GM15510 (cell line): ENCODE measurements around the gene DDX54.
A peak's percentile ranks its signal among the peaks of the same experiment; 100 is the strongest.

Experiments
- POLR2A ChIP-seq: IDR thresholded peaks from 3 replicates; pipeline ENCODE4 v1.6.1; 2011; ENCODE audit warnings: borderline replicate concordance; ENCODE audit not compliant: insufficient read length; ENCODE audit errors: extremely low read depth

Gene DDX54

DNA sequence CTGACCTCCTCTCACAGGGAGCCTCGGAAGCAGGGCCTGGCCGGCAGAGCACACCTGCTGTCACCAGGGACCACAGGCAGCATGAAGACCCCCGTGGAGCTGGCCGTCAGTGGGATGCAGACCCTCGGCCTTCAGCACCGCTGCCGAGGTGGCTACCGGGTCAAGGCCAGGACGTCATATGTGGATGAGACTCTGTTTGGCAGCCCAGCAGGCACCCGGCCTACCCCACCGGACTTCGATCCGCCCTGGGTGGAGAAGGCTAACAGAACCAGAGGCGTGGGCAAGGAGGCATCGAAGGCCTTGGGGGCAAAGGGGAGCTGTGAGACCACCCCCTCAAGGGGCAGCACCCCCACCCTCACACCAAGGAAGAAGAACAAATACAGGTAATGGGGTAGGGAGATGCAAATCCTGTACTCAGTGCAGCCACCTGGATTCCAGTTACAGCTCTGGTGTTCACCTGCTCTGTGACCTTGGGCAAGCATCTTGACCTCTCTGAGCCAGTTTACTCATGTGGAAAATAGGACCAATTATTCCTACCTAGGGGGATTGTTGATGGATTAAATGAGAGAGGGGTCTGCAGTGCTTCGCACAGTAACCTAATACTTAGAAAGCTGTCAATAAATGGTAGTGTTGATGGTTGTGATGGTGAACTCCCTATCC lies 1.5 kb upstream of the DDX54 start:
- TF ChIP-seq POLR2A, result no peak

DNA sequence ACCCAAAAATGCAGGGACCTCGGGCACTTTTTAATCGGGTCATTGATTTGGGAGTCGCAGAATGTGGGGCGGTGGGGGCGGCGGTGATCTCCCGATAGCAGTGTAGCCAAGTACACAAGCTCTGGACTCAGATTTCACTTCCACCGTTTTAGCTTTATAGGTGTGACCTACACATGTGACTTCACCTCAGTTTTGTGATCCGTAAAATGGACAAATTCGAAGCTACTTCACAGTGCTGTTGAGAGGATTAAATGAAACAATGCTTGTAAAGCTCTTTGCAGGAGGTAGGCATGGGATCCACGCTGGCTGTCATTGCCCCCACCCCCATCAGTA lies 721 bp upstream of the DDX54 start:
- no peak for TF ChIP-seq POLR2A

DNA sequence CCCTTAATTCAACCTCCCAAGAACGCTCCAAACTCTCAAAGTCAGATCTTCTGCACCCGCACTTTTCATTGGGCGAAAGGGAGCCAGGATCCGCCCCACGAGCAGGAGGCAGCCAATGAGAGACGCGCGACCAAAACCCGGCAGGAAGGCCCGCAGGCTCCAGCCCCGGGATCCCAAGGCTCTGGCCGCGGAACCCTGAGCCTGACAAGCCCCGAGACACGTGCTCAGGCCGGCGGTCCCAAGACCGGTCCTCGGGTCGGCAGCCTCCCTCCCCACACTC lies 438 bp downstream of the DDX54 start:
- peak; percentile 2 for TF ChIP-seq POLR2A

DNA sequence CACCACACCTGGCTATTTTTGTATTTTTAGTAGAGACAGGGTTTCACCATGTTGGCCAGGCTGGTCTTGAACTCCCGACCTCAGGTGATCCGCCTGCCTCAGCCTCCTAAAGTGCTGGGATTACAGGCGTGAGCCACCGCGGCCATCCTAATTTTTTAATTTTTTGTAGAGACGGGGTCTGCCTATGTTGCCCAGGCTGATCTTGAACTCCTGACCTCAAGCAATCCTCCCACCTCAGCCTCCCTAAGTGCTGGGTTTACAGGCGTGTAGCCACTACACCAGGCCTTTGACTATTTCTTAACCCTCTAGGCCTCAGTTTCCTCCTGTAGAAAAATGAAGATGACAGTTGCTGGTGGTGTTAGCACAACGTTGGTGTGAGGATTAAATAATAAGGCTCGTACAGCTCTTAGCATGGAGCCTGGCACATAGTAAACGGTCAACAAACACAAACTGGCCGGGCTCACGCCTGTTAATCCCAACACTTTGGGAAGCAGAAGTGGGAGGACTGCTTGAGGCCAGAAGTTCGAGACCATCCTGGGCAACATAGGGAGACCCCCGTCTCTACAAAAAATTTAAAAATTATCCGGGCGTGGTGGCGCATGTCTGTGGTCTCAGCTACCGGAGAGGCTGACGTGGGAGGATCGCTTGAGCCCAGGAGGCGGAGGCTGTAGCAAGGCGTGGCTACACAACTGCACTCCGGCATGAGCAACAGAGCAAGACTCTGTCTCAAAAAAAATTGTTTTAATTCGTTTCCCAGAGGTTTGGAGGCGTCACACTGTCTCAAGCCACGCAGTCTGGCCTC lies 979 bp downstream of the DDX54 start:
- TF ChIP-seq POLR2A, result no peak

DNA sequence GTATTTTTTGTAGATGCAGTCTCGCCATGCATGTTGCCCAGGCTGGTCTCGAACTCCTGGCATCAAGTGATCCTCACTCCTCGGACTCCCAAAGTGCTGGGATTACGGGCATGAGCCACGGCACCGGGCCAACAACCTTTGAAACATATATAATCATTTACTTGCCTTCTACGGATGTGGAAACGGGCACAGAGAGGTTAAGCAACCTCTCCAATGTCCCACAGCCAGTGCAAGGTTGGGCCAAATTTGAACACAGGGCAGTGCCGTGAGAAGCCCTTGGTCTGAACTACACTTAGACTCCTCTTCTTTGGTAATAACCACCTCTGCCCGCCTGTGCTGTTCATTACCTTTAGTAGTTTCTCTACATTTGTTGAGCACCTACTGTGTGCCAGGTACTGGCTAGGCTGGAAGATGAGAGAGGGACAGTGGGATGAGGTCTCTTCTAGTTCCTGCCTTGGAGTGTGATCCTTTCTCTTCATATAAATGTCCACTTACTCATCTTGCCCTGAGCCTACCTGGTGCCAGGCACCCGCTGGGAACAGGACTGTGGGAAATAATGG lies 2.2 kb downstream of the DDX54 start:
- no peak for TF ChIP-seq POLR2A

DNA sequence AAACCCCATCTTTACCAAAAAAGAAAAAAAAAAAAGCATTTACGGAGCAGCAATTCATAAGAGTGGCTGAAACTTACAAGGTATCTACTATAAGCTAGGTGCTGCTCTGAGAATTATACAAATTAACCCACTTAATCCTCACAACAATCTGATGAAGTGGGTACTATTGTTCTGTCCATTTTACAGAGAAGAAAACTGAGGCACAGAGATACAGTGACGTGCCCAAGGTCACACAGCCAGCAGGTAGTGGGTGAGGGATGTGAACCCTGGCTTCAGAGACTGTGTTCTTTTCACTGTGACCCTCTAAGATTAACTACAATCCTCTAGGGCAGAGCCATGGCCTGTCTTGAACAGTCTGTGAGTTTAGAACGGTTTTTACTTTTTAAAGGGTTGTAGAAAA lies 3.3 kb downstream of the DDX54 start:
- TF ChIP-seq POLR2A, result no peak

DNA sequence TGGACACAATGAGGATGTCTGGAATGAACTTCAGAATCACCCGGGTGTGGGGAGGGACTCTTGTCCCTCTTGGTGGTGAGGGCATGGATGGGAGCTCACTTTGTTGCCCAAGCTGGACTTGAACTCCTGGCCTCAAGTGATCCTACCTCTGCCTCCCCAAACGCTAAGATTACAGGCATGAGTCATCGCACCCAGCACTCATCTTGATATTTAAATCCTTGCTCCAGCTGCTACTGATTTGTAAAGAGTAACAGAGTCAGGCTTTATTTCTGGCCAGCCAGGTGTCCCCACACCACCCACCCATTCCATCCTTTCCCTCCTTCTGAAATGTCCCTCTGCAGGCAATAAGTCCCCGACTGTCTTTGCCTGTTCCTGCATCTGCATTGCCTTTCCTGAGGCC lies 4.9 kb downstream of the DDX54 start:
- TF ChIP-seq POLR2A, result no peak

DNA sequence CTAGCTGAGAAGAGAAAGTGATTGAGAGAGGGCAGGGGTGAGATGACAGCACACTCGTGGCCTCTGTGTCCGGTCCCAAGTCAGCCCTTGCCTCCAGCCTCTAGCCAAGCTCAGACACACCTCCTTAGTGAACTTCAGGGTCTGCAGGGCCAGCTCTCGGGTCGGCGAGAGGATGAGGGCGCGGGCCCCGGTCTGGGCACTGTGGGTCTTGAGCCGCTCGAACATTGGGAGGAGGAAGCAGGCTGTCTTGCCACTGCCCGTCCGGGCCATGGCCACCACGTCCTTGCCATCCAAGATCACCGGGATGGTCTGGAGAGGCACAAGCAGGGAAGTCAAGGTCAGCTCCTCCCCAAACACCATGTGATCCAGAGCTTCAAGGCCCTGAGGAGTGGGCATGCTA lies 6.3 kb downstream of the DDX54 start:
- no peak for TF ChIP-seq POLR2A

DNA sequence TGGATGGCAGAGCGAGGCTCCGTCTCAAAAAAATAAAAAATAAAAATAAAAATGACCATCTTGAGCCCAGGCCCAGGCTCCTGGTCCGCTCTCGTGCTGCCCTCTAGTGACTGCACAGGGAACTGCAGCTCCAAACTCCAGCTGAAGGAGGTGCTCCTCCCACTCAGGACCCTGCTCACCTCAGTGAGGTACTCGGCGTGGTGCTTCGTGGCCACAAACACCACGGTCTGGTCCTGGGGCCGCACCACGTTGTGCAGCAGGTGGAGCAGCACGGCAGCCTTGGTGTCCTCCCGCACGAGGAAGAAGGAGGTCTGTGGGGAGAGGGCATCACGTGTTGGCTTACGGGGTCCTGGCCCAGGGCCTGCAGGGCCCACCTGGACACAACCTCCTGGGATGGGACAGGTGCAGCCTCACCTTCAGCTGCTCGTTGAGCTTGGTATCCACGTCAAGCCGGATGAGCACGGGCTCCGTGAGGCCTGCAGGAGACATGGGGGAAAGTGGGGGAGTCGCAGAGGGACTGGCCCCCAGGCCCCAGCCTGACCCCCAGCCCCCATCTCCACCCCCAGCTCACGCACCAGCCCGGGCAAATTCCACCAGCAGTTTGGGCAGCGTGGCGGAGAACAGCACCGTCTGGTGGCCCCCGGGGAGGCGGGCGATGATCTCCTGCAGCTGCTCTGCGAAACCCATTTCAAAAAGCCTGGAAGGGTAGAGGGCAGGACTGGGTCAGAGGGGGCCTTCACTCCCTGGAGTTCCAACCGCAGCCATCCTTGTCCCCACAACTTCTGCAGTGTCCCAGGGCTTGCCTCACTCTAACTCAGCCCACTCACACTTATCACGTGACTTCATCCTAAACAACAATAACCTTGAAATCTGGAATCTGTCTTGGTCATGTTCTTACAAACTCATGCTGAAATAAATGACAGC lies 10.6 kb downstream of the DDX54 start:
- no peak for TF ChIP-seq POLR2A

DNA sequence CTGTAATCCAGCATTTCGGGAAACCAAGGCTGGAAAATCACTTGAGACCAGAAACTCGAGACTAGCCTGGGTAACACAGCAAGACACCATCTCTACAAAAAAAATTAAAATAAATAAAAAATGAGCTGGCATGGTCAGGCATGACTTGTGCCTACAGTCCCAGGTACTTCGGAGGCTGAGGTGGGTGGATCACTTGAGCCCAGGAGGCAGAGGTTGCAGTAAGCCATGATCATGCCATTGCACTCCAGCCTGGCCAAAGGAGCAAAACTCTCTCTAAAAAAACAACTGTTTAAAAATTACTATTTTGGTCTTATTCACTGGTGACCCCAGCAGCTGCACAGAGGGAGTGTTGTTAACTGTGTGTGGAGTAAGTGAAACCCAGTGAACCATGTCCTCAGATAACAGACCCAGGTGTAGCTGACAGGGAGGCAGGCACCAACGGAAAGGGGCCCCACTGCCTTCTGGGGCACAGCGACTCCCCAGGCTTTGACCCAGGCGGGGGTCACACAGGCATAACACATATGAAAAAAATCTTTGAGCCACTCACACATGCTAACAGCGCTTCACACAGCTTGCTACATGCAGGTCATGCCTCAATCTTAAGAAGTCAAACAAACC lies 12.1 kb downstream of the DDX54 start:
- TF ChIP-seq POLR2A, result no peak

DNA sequence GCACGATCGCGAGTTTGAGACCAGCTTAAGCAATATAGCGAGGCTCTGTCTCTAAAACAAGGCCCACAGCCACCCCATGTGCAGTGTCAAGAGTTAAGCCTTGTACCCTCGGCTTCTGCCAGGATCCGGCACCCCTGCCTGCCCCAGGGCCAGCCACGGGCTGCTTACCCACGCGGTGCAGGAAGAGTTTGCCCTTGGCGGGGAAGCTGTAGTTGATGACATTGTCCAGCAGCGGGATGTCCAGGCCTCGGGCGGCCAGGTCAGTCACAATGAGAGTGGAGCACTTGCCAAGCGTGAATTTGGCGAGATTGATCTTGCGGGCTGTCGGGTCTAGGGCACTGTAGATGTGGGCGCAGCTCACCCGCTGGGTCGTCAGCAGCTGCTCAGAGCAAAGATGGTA lies 13.1 kb downstream of the DDX54 start:
- TF ChIP-seq POLR2A, result no peak

DNA sequence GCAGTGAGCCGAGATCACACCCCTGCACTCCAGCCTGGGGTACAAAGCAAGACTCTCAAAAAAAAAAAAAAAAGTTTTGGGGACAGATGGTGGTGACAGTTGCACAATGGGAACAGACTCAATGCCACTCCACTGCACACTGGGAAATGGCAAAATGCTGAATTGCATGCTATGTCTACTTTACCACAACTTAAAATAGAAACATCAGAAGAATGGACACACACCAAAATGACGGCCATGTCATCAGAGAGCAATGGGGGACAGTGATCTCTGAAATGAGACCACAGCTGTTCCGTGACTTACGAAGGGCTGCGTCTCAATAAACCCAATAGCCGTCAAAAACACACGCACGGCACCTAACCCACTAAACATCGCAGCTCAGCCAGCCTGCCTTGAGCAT lies 13.7 kb downstream of the DDX54 start:
- TF ChIP-seq POLR2A, result no peak

DNA sequence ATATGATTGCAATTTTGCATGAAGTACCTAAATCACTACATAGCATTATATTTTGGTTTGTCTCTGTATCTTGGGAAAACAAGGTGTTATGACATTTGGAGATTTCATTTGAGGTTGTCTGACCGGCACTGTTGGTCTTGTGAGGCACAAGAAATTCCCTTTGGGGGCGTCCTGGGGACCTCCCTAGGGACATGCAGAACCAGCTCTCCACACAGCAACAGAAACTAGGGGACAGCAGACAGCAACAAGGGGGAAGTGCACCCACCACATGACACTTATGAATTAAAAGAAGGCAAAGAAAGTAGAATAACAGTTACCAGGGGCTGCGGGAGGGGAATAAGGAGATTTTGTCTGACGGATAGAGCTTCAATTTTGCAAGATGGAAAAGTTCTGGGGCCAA lies 14.4 kb downstream of the DDX54 start:
- no peak for TF ChIP-seq POLR2A

DNA sequence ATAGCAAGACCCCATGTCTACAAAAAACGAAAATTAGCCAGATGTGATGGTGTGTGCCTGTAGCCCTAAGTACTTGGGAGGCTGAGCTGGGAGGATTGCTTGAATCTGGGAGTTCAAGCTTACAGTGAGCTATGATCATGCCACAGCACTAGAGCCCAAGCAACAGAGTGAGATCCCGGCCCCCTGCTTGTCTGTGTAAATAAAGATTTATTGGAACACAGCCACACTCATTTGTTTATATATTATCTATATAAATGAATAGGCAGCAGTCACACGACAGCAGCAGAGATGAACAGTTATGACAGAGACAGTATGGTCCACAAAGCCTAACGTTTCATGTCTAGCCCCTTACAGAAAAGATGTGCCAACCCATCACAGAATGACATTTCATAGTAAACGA lies 14.8 kb downstream of the DDX54 start:
- no peak for TF ChIP-seq POLR2A

DNA sequence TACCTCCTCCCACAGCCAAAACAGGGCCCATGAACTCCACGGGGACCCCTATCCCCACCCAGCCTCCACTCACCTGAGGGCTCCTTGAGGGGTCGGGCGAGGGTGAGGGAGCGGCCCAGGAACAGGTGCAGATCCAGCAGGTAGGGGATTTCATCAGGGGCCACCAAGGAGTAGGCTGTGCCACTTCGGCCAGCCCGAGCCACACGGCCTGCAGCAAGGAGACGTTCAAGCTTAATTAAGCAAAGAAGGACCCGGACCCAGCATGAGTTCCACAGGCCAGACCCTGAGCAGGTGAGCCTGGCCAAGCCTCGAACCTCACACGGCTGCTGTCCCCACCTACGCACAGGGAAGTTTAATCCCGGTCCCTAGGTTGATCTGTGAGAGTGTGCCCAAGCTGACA lies 15.6 kb downstream of the DDX54 start:
- TF ChIP-seq POLR2A, result no peak
